Caco-2 (cell line): ENCODE results near the gene TRAK1. TPM values are rescaled to one million over a fixed set of nuclear protein-coding genes. Genes with fewer than 3 reads are reported as not detected.

ENCODE experiments used
- BruUV-seq: library from RNA; stranded (reverse); fragments of 400-500 nt; replicated peaks from 2 replicates; lab custom pipeline; 2021; lab: Mats Ljungman, UMichigan
- CTCF ChIA-PET: fragments of 300-600 bp; sonication (Branson Sonifier 250); formaldehyde crosslinking; loops from one replicate; lab custom pipeline; 2022; ENCODE audit warnings: antibody characterized with exemption; lab: Charles Lee
- POLR2A ChIA-PET: fragments of 300-600 bp; sonication (Branson Sonifier 250); formaldehyde crosslinking; loops from one replicate; lab custom pipeline; 2022; ENCODE audit warnings: antibody characterized with exemption; lab: Charles Lee
- DNase-seq, 2 experiments: peaks; one replicate each; pipeline versions ENCODE4 v3.0.0 to v3.0.0-alpha.2; 2020 to 2022
- H3K27me3 ChIP-seq: replicated peaks from 2 replicates; pipeline ENCODE4 v1.6.0; 2011; ENCODE audit warnings: low read length; ENCODE audit not compliant: control insufficient read depth, insufficient read depth
- H3K36me3 ChIP-seq: 2 replicates; pipeline ENCODE4 v1.5.1; 2011; ENCODE audit warnings: low read length; ENCODE audit not compliant: control insufficient read depth, insufficient read depth
- H3K4me1 ChIP-seq: fragments of 250-450 bp; sonication (Bioruptor Pico); 2 replicates; pipeline ENCODE4 v1.5.1; 2020; ENCODE audit warnings: mild to moderate bottlenecking
- H3K4me3 ChIP-seq: 2 replicates; pipeline ENCODE4 v1.5.1; 2011; ENCODE audit warnings: low read depth, mild to moderate bottlenecking, control low read depth, low read length
- H3K9me3 ChIP-seq: fragments of 250-450 bp; sonication (Bioruptor Pico); 2 replicates; pipeline ENCODE4 v1.5.1; 2020; ENCODE audit warnings: mild to moderate bottlenecking, moderate library complexity
- H3K27ac Mint-ChIP-seq: one replicate; pipeline ENCODE4 v1.8.0; 2022; ENCODE audit warnings: mixed read lengths; ENCODE audit not compliant: unreplicated experiment
- H3K27me3 Mint-ChIP-seq: one replicate; pipeline ENCODE4 v1.8.0; 2022; ENCODE audit warnings: mixed read lengths; ENCODE audit not compliant: insufficient read depth, unreplicated experiment
- H3K36me3 Mint-ChIP-seq: one replicate; pipeline ENCODE4 v1.8.0; 2022; ENCODE audit warnings: mild to moderate bottlenecking, mixed read lengths; ENCODE audit not compliant: insufficient read depth, unreplicated experiment
- H3K4me1 Mint-ChIP-seq: one replicate; pipeline ENCODE4 v1.8.0; 2022; ENCODE audit warnings: low read depth, mixed read lengths; ENCODE audit not compliant: unreplicated experiment
- H3K4me3 Mint-ChIP-seq: one replicate; pipeline ENCODE4 v1.8.0; 2022; ENCODE audit warnings: mild to moderate bottlenecking, moderate library complexity, mixed read lengths; ENCODE audit not compliant: unreplicated experiment
- H3K9me3 Mint-ChIP-seq: one replicate; pipeline ENCODE4 v1.8.0; 2022; ENCODE audit warnings: mixed read lengths; ENCODE audit not compliant: unreplicated experiment
- intact Hi-C: fragments of 100-400 bp; cut with micrococcal nuclease; formaldehyde crosslinking; loops from one replicate; pipeline ENCODE4 v1.10.0; 2022; ENCODE audit not compliant: unreplicated experiment
- total RNA-seq: library from RNA; stranded (reverse); gene quantifications from 2 replicates; pipeline ENCODE4 v1.2.3, GENCODE V29; 2022
- TF ChIP-seq, protein P1 (sequence below), 2 experiments: fragments of 200-600 bp in 1 of 2; IDR thresholded peaks; 1 replicate in 1 of 2; 2 replicates in 1 of 2; pipeline versions ENCODE4 v1.5.1 to v1.8.0; 2011 to 2022; ENCODE audit warnings: antibody characterized with exemption in 1 of 2, control low read depth in 1 of 2, inconsistent platforms in 1 of 2, low read depth in 1 of 2, low read length in 1 of 2, mild to moderate bottlenecking in 1 of 2, moderate library complexity in 1 of 2; ENCODE audit not compliant: insufficient read depth in 1 of 2, severe bottlenecking in 1 of 2, unreplicated experiment in 1 of 2

The TRAK1 gene
- total RNA-seq, 1 experiment from 2014 or later = 33.3 TPM

- H3K4me3 ChIP-seq = no peak overlapping the region
- intact Hi-C loops = no loop called here
- Mint-ChIP-seq H3K36me3 (no peaks in the 10 kb centered on the region), H3K9me3 (no peaks in the 10 kb centered on the region), H3K4me1 (no peaks in the 10 kb centered on the region), H3K27ac (no peak overlapping the region), H3K4me3 (no peak overlapping the region), H3K27me3 (no peaks in the 10 kb centered on the region)
- POLR2A ChIA-PET = no interaction called here
- CTCF ChIA-PET = no interaction called here
- DNase-seq = no peak
- no peaks in the 10 kb centered on the region for H3K27me3 ChIP-seq
- H3K36me3 ChIP-seq = no peaks in the 10 kb centered on the region
- TF ChIP-seq, protein P1, sequence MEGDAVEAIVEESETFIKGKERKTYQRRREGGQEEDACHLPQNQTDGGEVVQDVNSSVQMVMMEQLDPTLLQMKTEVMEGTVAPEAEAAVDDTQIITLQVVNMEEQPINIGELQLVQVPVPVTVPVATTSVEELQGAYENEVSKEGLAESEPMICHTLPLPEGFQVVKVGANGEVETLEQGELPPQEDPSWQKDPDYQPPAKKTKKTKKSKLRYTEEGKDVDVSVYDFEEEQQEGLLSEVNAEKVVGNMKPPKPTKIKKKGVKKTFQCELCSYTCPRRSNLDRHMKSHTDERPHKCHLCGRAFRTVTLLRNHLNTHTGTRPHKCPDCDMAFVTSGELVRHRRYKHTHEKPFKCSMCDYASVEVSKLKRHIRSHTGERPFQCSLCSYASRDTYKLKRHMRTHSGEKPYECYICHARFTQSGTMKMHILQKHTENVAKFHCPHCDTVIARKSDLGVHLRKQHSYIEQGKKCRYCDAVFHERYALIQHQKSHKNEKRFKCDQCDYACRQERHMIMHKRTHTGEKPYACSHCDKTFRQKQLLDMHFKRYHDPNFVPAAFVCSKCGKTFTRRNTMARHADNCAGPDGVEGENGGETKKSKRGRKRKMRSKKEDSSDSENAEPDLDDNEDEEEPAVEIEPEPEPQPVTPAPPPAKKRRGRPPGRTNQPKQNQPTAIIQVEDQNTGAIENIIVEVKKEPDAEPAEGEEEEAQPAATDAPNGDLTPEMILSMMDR (IDR thresholded peaks at IDR 0.05; ENCODE audit: insufficient read depth in 1 of 2, low read depth in 1 of 2, low read length in 1 of 2, severe bottlenecking in 1 of 2, unreplicated experiment in 1 of 2) = no peak
- BruUV-seq = no TSS peak
- H3K9me3 ChIP-seq = no peaks in the 10 kb centered on the region
- H3K4me1 ChIP-seq = no peaks in the 10 kb centered on the region
Observed at GRCh38 chr3:42106646-42107045, 15.5 kb downstream of the TRAK1 start.

GRCh38 chr3:42110631-42111030 lies 19.5 kb downstream of the TRAK1 start:
- Mint-ChIP-seq H3K27ac (no peak overlapping the region), H3K9me3 (no peaks in the 10 kb centered on the region), H3K27me3 (no peaks in the 10 kb centered on the region), H3K36me3 (peaks cover 5% of the 10 kb centered on the region), H3K4me3 (no peak overlapping the region), H3K4me1 (no peaks in the 10 kb centered on the region)
- Histone ChIP-seq H3K36me3 (no peaks in the 10 kb centered on the region), H3K4me3 (no peak overlapping the region), H3K4me1 (no peaks in the 10 kb centered on the region), H3K9me3 (no peaks in the 10 kb centered on the region), H3K27me3 (no peaks in the 10 kb centered on the region)
- TF ChIP-seq, protein P1 (IDR thresholded peaks at IDR 0.05; ENCODE audit: insufficient read depth in 1 of 2, low read depth in 1 of 2, low read length in 1 of 2, severe bottlenecking in 1 of 2, unreplicated experiment in 1 of 2) = no peak
- intact Hi-C loops = no loop called here
- no TSS peak for BruUV-seq
- ChIA-PET CTCF (no interaction called here), POLR2A (no interaction called here)
- no peak for DNase-seq

GRCh38 chr3:42114130-42114725 lies 23.1 kb downstream of the TRAK1 start:
- ChIA-PET CTCF (interaction anchor here (0.7 kb wide), 1 partner anchor 77 kb away, joined by 3 read pairs; no protein-coding TSS in a partner anchor), POLR2A (no interaction called here)
- no peak overlapping the region for H3K4me3 ChIP-seq
- H3K9me3 Mint-ChIP-seq = no peaks in the 10 kb centered on the region
- intact Hi-C loops = no loop called here
- TF ChIP-seq, protein P1 (IDR thresholded peaks at IDR 0.05; ENCODE audit: insufficient read depth in 1 of 2, low read depth in 1 of 2, low read length in 1 of 2, severe bottlenecking in 1 of 2, unreplicated experiment in 1 of 2) = no peak
- no peaks in the 10 kb centered on the region for H3K9me3 ChIP-seq
- no peaks in the 10 kb centered on the region for H3K27me3 ChIP-seq
- no peak overlapping the region for H3K4me3 Mint-ChIP-seq
- H3K27ac Mint-ChIP-seq = no peak overlapping the region
- no peak for DNase-seq
- H3K4me1 Mint-ChIP-seq = peaks cover 21% of the 10 kb centered on the region
- no peaks in the 10 kb centered on the region for H3K36me3 ChIP-seq
- no peaks in the 10 kb centered on the region for H3K27me3 Mint-ChIP-seq
- H3K36me3 Mint-ChIP-seq = peaks cover 5% of the 10 kb centered on the region
- no TSS peak for BruUV-seq
- peaks cover 20% of the 10 kb centered on the region for H3K4me1 ChIP-seq
